Panc1 (cell line): ENCODE results near the gene ABCG1. TPM values are rescaled to one million over a fixed set of nuclear protein-coding genes. Genes with fewer than 3 reads are reported as not detected.

Experiments used
- ATAC-seq: fragments of 200-7000 bp; cut with Tn5 transposase; 2 replicates; pipeline ENCODE4 v1.9.1; 2020; ENCODE audit warnings: mild to moderate bottlenecking, moderate library complexity
- BruUV-seq: library from RNA; stranded (reverse); fragments of 400-500 nt; replicated peaks from 2 replicates; lab custom pipeline; 2021; lab: Mats Ljungman, UMichigan
- CTCF ChIA-PET: fragments of 300-600 bp; sonication (Branson Sonifier 250); formaldehyde crosslinking; loops from one replicate; lab custom pipeline; 2022; ENCODE audit warnings: antibody characterized with exemption; lab: Charles Lee
- POLR2A ChIA-PET: fragments of 300-600 bp; sonication (Branson Sonifier 250); formaldehyde crosslinking; loops from one replicate; lab custom pipeline; 2022; ENCODE audit warnings: antibody characterized with exemption; lab: Charles Lee
- DNase-seq: peaks from one replicate; pipeline ENCODE4 v3.0.0-alpha.2; 2010; ENCODE audit warnings: low read depth, low spot score
- H3K27ac ChIP-seq: 2 replicates; pipeline ENCODE4 v1.5.1; 2011; ENCODE audit warnings: mild to moderate bottlenecking, low read length, inconsistent platforms
- H3K27me3 ChIP-seq: fragments of 200-500 bp; sonication (Bioruptor generic); 2 replicates; pipeline ENCODE4 v1.6.0; 2014; ENCODE audit warnings: low read length, inconsistent platforms; ENCODE audit not compliant: control insufficient read depth, insufficient read depth
- H3K36me3 ChIP-seq: fragments of 200-500 bp; sonication (Bioruptor generic); 2 replicates; pipeline ENCODE4 v1.5.1; 2014; ENCODE audit warnings: inconsistent platforms, mild to moderate bottlenecking, low read length, moderate library complexity; ENCODE audit not compliant: control insufficient read depth, insufficient read depth
- H3K4me1 ChIP-seq: 2 replicates; pipeline ENCODE4 v1.5.1; 2011; ENCODE audit warnings: inconsistent platforms, mild to moderate bottlenecking, low read length, moderate library complexity; ENCODE audit not compliant: control insufficient read depth, insufficient read depth
- H3K4me3 ChIP-seq, 2 experiments: 2 replicates each; pipeline ENCODE4 v1.5.1; 2011 to 2012; ENCODE audit warnings: low read depth in 2 of 2, low read length in 2 of 2, mild to moderate bottlenecking in 2 of 2, inconsistent platforms in 1 of 2, moderate library complexity in 1 of 2
- H3K9me3 ChIP-seq: fragments of 200-500 bp; sonication (Bioruptor generic); 2 replicates; pipeline ENCODE4 v1.5.1; 2014; ENCODE audit warnings: low read depth, mild to moderate bottlenecking, inconsistent platforms, low read length, moderate library complexity; ENCODE audit not compliant: control insufficient read depth, insufficient read depth
- CTCF ChIP-seq: fragments of 450-650 bp; IDR thresholded peaks from 2 replicates; pipeline ENCODE4 v1.5.1; 2017; ENCODE audit warnings: mild to moderate bottlenecking
- POLR2AphosphoS5 ChIP-seq: IDR thresholded peaks from 2 replicates; pipeline ENCODE4 v1.6.1; 2012; ENCODE audit warnings: mild to moderate bottlenecking, low read depth, low read length, moderate library complexity
- REST ChIP-seq, 2 experiments: IDR thresholded peaks; 2 replicates each; pipeline ENCODE4 v1.6.1; 2011 to 2012; ENCODE audit warnings: low read depth in 2 of 2, control low read depth in 1 of 2, low read length in 1 of 2, mild to moderate bottlenecking in 1 of 2, moderate library complexity in 1 of 2; ENCODE audit not compliant: insufficient read depth in 1 of 2
- SIN3A ChIP-seq: IDR thresholded peaks from 2 replicates; pipeline ENCODE4 v1.6.1; 2012; ENCODE audit warnings: low read depth, mild to moderate bottlenecking, low read length, moderate library complexity, borderline replicate concordance; ENCODE audit not compliant: insufficient read depth
- TCF7L2 ChIP-seq: IDR thresholded peaks from 2 replicates; pipeline ENCODE4 v1.6.1; 2011; ENCODE audit warnings: mild to moderate bottlenecking, low read depth, low read length, inconsistent platforms
- in situ Hi-C: cut with HindIII; loops from 2 replicates; pipeline ENCODE4 v1.10.0; 2016; ENCODE audit warnings: low sequenced_read_pairs, low pct_unique_long_range_greater_than_20kb
- intact Hi-C: fragments of 100-400 bp; cut with micrococcal nuclease; formaldehyde crosslinking; loops from one replicate; pipeline ENCODE4 v1.10.0; 2022; ENCODE audit not compliant: unreplicated experiment
- total RNA-seq: library from RNA; stranded (reverse); gene quantifications from one replicate; pipeline ENCODE4 v1.2.1, GENCODE V29; 2021; ENCODE audit not compliant: unreplicated experiment

ABCG1 gene
- total RNA-seq, 1 experiment from 2014 or later, result 0.80 TPM

GRCh38 chr21:42316891-42317290 lies 98.0 kb downstream of the ABCG1 start:
- intact Hi-C loops, result no loop called here
- Histone ChIP-seq H3K36me3 (no peaks in the 10 kb centered on the region), H3K4me1 (peaks cover 30% of the 10 kb centered on the region), H3K9me3 (no peaks in the 10 kb centered on the region), H3K4me3 (no peak overlapping the region), H3K27ac (no peak overlapping the region; the same call in 1 of the 2 replicates), H3K27me3 (no peaks in the 10 kb centered on the region)
- ATAC-seq, result no peak
- ChIA-PET POLR2A (no interaction called here), CTCF (no interaction called here)
- in situ Hi-C loops, result no loop called here
- no TSS peak for BruUV-seq
- TF ChIP-seq POLR2AphosphoS5, result no peak
- no peak for TF ChIP-seq TCF7L2
- no peak for TF ChIP-seq REST (IDR thresholded peaks at IDR 0.05; ENCODE audit: insufficient read depth in 1 of 2, low read depth in 2 of 2, low read length in 1 of 2)
- TF ChIP-seq SIN3A, result no peak
- TF ChIP-seq CTCF, result no peak
- no peak for DNase-seq

- intact Hi-C loops, result no loop called here
- CTCF ChIA-PET, result no interaction called here
Measured at GRCh38 chr21:42317341-42317741, 98.4 kb downstream of the ABCG1 start.

More at GRCh38 chr21:42317341-42317741, 98.4 kb downstream of the ABCG1 start:
- peaks cover 26% of the 10 kb centered on the region for H3K4me1 ChIP-seq
- BruUV-seq, result no TSS peak
- no peaks in the 10 kb centered on the region for H3K27me3 ChIP-seq
- no peaks in the 10 kb centered on the region for H3K36me3 ChIP-seq
- TF ChIP-seq POLR2AphosphoS5 (no peak), CTCF (no peak), TCF7L2 (no peak), REST (IDR thresholded peaks at IDR 0.05; ENCODE audit: insufficient read depth in 1 of 2, low read depth in 2 of 2, low read length in 1 of 2) (no peak), SIN3A (no peak)
- no peaks in the 10 kb centered on the region for H3K9me3 ChIP-seq
- in situ Hi-C loops, result no loop called here
- POLR2A ChIA-PET, result no interaction called here
- H3K4me3 ChIP-seq, result no peak overlapping the region
- DNase-seq, result no peak
- no peak for ATAC-seq
- H3K27ac ChIP-seq, result no peak overlapping the region; the same call in 1 of the 2 replicates
